HG02678 (cell line): ENCODE data around the gene PUS7L.

Experiments used
- ATAC-seq: cut with Tn5 transposase; IDR thresholded peaks from one replicate; pipeline ENCODE4 v1.9.1; 2021; ENCODE audit warnings: mild to moderate bottlenecking, moderate library complexity; ENCODE audit not compliant: unreplicated experiment

The PUS7L gene

GRCh38 chr12:43675048-43675904 is 83.3 kb downstream of the PUS7L start:
- no peak for ATAC-seq

GRCh38 chr12:43669373-43669772 is 89.2 kb downstream of the PUS7L start:
- ATAC-seq: no peak
